ENCODE measurements around the gene KIRREL3.

DNA sequence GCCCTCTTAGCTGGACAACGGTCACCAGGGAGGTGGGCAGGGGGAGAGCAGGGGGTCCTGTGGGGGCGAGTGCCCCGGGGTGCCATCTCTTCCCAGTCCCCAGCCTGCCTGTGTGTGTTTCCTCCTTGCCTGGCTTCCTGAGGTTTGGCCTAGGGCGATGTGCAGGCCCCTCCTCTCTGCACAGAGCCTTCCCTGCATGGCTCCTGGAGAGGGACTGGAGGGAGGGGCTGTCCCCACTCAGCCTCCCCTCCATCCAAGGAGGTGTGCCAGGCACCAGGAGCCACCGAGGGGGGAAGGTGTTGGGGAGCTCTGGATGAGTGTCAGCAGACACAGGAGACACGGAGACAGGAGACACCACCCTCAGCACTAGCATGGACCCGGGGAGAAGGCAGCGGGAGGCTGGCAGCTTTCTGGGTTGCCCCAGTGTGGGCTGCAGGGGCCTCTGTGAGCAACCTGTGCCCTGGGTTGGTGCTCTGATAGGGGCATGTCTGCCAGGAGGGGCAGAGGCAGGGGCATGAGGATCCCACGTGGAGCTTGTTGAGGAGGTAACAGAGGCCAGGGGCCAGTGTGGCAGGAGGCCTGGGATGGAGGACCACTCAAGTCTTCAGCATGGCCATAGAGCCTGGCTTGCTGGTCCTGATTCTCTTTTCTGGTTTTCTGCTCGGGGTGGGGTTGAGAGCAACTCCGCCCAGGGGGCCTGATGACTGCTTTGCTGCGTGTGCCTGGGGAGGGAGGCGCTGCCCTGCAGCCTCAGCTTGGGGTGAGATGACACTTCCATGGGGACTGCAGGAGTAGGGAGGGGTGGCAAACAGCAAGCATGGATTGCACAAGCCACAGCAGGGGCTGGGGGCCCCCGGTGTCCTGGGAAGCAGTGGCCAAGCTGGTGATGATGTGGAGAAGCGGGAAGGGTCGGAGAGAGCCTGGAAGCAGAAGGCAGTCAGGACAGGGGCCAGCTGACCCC lies 566.3 kb downstream of the KIRREL3 start:
- TF ChIP-seq, protein P1, sequence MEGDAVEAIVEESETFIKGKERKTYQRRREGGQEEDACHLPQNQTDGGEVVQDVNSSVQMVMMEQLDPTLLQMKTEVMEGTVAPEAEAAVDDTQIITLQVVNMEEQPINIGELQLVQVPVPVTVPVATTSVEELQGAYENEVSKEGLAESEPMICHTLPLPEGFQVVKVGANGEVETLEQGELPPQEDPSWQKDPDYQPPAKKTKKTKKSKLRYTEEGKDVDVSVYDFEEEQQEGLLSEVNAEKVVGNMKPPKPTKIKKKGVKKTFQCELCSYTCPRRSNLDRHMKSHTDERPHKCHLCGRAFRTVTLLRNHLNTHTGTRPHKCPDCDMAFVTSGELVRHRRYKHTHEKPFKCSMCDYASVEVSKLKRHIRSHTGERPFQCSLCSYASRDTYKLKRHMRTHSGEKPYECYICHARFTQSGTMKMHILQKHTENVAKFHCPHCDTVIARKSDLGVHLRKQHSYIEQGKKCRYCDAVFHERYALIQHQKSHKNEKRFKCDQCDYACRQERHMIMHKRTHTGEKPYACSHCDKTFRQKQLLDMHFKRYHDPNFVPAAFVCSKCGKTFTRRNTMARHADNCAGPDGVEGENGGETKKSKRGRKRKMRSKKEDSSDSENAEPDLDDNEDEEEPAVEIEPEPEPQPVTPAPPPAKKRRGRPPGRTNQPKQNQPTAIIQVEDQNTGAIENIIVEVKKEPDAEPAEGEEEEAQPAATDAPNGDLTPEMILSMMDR (optimal IDR thresholded peaks at IDR 0.05 in 1 of 3, IDR thresholded peaks at IDR 0.05 in 1 of 3, conservative IDR thresholded peaks at IDR 0.05 in 1 of 3; ENCODE audit: extremely low read depth in 1 of 3, insufficient read depth in 2 of 3, low read length in 3 of 3) = no peak
- TF ChIP-seq EZH2 (IDR thresholded peaks at IDR 0.05; ENCODE audit: low read length) = no peak
